DMS153 treated with DMSO at 0.1 percent for 48 hours (cell line): ENCODE measurements around the gene SCAMP4.
"Not testable (repeated sequence)": the region's sequence is repeated elsewhere in the genome, so short reads cannot be mapped to it uniquely, and the experiment has no call there.

Source experiments
- DNase-seq: peaks from one replicate; lab custom pipeline; 2025; ENCODE audit not compliant: unreplicated experiment; lab: John Stamatoyannopoulos, UW

The SCAMP4 gene

DNA sequence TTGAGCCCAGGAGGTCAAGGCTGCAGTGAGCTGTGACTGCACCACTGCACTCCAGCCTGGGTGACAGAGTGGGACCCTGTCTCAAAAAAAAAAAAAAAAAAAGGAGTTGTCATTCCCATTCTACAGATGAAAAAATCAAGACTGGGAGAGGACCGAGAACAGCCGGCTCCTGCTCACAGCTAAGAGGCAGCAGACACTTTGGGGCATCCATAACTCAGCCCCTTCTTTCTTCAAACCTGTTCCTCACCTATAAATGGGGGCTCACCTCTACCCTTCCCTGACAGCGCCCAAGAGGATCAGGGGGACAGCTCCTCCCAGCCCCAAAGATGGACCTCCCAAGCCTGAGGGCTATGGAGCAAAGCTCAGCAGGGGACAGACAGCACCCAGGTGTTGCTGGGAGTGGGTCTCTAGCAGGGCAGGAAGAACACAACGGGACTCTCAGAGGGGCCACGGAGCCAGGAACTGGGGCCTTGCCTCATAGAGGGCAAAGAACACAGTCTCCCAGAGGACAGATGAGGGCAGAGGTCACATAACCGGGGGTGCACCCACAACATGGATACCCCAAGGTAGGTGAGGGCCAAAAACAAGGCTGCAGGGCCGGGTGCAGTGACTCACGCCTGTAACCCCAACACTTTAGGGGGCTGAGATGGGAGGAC is 38.4 kb upstream of the SCAMP4 start:
- no peak for DNase-seq

- no peak for DNase-seq
Observed at GRCh38 chr19:1867349-1867724, 37.9 kb upstream of the SCAMP4 start.

DNA sequence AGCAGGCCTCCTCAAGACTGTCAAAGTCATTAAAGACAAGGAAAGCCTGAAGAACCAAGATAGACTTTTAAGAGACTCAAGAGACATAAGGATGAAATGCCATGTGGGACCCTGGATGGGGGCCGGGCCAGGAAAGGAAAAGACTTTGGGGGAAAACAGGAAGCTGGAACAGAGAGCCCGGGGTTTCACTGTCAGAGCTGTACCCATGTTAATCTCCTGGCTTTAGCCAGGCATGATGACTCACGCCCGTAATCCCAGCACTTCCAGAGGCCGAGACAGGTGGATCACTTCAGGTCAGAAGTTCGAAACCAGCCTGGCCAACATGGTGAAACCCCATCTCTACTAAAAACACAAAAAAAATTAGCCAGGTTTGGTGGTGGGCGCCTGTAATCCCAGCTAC is 36.2 kb upstream of the SCAMP4 start:
- DNase-seq, result no peak

- DNase-seq, result no peak
Observed at GRCh38 chr19:1871140-1871597, 34.0 kb upstream of the SCAMP4 start.

GRCh38 chr19:1871630-1872029 is 33.6 kb upstream of the SCAMP4 start:
- no peak for DNase-seq

GRCh38 chr19:1872807-1873523 is 32.2 kb upstream of the SCAMP4 start:
- DNase-seq, result no peak

DNA sequence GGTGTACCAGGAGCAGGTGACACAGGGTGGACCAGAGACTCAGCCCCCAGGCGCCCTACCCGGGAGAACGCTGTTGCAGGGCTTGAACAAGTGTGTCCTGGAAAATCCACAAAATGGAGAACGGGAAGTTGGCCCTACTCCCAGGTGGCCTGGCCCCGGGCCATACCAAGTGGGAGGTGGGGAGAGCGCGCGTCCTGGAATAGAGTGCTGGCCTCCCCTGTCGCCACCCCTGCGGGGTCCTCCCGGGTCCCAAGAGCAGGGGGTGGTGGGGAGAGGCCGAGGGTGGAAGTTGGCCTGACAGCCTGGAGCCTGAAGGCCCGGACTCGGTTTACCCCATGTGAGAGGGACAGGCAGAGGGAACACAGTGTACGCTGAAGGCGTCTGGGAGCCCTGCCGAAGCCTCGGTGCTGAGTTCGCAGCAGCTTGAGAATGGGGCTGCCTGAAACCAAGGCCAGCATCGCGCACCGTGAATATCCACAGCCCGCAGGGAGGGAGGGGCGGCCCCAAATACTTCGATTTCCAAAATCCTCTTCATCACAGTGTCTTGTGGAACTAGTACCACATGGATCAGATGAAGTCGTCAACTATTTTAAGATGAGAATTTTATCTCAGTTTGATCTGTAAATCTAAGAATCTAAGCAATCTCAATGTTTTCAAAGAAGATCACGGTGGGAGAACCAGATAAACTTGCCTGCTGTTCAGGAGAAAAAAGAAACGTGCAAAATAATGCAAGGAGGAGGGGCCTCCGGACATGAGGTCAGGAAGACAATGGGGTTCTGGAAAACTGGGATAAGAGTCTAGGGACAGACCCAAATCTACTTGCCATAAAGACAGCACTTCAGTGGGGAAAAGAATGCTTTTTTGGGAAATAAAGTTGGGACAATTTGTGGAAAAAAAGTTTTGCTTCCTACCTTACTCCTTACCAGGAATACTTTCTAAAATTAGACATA is 31.4 kb upstream of the SCAMP4 start:
- no peak for DNase-seq

DNA sequence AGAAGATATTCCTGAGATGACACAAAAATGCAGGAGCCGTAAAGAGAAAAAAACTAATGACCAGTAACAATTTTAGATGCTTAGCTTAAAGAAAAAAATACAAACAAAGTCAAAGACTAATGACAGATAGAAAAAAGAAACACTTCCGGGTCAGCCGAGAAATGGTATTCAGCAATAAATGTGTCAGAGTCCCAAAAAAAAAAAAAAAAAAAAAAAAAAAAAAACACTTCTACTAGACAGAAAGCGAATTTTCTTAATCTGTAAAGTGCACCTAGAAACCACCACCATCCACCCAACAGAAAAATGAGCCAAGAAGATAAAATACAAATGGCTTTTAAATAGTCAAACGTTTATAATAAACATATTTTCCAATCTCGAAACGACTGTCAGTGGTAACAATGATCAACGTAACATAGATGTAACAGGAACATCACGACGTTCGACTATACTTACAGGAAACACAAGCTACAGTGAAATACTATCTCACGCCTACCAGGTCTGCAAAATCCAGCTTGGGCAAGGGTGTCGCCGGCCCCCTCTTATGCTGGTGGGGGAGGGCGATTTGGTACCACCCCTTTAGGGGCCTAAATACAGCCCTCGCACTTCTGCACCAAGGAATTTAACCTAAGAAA is 30.5 kb upstream of the SCAMP4 start:
- no peak for DNase-seq

- not testable (repeated sequence) for DNase-seq
Observed at GRCh38 chr19:1875265-1875645, 29.9 kb upstream of the SCAMP4 start.

- peak; percentile 40 for DNase-seq
Observed at GRCh38 chr19:1875646-1876495, 29.3 kb upstream of the SCAMP4 start.

GRCh38 chr19:1876496-1877279 is 28.5 kb upstream of the SCAMP4 start:
- not testable (repeated sequence) for DNase-seq

DNA sequence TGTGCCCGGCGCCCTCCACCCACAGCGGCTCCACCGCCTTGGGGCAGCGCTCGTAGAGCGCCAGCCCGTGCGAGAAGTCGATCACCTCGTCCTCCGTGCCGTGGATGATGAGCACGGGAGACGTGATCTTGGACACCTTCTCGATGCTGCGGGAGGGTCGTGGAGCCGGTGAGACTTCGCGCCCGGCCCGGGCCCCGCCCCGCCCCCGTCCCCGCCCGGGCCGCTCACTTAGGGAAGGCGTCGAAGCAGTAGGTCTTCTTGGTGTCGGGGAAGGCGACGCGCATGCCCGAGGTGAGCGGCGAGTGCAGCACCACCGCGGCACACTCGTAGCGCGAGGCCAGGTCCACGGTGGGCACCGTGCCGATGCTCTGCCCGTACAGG is 27.9 kb upstream of the SCAMP4 start:
- not testable (repeated sequence) for DNase-seq

DNA sequence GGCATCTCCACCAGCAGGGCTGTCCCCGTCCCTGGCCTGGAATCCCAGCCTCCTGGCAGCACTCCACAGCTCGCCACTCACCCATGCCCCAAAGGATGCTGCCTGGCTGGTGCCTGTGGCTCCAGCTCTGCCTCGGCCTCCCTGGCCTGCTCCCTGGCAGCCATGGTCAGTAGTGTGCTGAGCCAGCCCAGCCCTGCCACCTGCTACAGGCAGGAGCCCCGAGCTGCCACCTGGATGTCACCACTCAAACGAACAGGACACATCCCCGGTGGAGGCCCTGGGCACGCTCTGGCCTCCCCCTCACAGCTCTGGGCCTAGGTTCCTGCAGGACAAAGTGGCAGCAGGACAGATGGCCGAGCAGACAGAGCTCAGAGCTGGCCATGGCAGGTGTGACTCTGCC is 26.6 kb upstream of the SCAMP4 start:
- not testable (repeated sequence) for DNase-seq

- DNase-seq, result not testable (repeated sequence)
Observed at GRCh38 chr19:1879982-1880381, 25.2 kb upstream of the SCAMP4 start.

- DNase-seq, result no peak
Observed at GRCh38 chr19:1880611-1881392, 24.4 kb upstream of the SCAMP4 start.

DNA sequence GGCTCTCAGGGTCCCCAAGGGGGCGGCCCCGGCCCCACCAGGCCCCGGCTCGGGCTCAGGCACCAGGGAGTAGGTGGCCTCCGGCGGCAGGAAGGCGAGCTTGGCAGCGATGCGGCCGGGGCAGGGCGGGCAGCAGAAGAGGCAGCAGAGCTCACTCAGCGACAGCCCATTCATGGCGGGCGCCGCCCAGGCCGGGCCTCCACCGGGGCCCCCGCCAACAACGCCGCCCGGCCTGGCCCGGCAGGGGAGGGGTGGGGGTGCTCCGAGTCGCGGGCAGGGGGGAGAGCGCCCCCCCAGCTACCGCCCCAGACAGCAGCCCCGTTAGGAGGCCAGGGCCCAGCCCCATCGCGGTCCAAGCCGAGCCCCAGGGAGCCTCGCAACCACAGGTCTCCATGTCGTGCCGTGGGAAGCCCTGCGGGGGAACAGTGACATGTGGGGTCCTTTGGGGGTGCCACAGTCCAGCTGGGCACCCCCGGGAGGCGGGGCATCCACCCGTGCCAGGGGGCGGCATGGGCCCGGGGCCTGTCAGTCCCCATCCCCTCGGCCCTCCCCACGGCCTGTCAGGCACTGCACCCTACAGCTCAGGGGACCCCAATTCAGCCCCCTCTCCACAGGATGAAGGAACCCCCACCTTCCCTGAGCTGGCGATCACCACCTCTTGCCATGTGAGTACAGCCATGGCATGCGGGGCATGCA is 23.7 kb upstream of the SCAMP4 start:
- DNase-seq, result not testable (repeated sequence)

GRCh38 chr19:1882089-1882785 is 23.0 kb upstream of the SCAMP4 start:
- no peak for DNase-seq
